Limb (tissue), 2 donors: Measurements from ENCODE around the gene PADI1.

Experiments used
- DNase-seq, 2 donors: peaks; one replicate each; pipeline ENCODE4 v3.0.0-alpha.2; 2016; ENCODE audit errors: extremely low spot score in 2 of 2

PADI1 gene

GRCh38 chr1:17196496-17197185 is 8.3 kb upstream of the PADI1 start:
- no peak for DNase-seq

DNA sequence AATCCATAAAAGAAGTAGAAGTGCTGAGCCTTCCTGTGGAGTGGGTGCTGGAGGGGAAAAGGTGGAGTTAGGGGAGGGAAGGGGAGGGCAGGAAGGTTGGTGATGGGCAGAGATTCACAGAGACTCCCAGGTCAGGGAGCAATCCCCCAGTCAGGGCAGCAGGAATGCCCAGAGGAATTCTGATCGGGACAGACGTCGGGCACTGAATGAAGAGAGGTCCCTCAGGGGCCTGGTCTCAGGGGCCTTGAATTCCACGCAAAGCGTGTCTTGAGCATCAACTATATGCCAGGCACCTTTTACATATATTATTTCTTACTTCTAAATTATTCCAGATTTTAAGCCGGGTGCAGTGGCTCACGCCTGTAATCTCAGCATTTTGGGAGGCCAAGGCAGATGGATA is 7.2 kb upstream of the PADI1 start:
- DNase-seq = no peak

- DNase-seq = peak in 1 of 2 donors; percentile 14
Observed at GRCh38 chr1:17198476-17199258, 6.3 kb upstream of the PADI1 start.

- DNase-seq = no peak
Observed at GRCh38 chr1:17199267-17200044, 5.5 kb upstream of the PADI1 start.

DNA sequence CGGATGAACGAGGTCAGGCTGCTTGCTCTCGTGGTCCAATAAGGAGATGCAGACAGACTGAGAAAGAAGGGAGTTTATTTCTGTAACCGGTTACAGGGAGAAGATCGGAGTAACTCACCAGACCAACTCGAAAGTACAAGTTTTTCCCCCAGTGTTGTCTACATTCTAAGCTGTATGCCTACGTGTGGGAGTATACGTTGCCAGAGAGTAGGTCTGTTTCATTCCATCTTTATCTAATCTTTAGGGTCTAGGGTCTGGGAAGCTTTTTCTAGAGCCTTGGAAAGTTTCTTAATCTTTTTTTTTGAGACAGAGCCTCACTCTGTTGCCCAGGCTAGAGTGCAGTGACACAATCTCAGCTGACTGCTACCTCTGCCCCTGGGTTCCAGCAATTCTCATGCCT is 4.7 kb upstream of the PADI1 start:
- DNase-seq = no peak

- DNase-seq = no peak
Observed at GRCh38 chr1:17200756-17201155, 4.2 kb upstream of the PADI1 start.

DNA sequence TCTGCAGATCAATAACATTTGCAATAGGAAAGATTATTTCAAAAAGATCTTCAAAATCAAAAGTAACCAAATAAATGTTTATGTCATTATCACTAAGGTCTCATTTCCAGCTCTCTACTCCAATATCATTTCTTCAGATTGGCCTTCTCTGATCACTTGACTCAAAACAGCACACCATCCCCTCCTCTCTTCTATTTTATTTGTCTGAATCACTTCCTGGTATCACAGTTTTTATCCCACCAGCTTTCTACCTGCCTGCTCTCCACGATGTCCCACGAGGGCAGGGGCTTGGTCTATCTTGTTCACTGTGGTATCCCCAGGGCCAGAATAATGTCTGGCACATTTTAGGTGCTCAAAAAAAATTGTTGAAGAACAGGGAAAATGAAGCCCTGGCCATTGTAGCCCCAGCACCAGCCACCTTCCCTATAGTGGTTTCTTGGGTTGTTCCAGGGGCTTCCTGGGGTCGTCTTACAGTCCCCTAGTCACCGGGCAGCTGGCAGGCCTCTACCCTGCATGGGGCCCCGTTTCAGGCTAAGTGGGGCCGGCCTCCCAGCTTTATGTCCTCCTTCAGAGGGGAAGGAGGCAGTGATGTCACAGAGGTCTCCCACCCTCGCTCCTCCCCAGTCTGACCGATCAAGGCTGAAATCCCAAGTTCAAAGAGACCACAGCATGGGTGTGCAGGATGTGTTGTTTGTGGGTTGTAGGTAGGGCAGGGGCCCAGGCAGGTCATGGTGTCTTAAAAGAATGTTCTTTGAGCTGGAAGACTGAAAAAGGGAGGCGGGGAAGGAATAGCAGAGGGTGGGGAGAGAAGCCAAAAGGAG is 3.5 kb upstream of the PADI1 start:
- DNase-seq = peak in 1 of 2 donors; percentile 22

GRCh38 chr1:17205652-17206051 is 724 bp downstream of the PADI1 start:
- no peak for DNase-seq

- DNase-seq = no peak
Observed at GRCh38 chr1:17206196-17206595, 1.3 kb downstream of the PADI1 start.

DNA sequence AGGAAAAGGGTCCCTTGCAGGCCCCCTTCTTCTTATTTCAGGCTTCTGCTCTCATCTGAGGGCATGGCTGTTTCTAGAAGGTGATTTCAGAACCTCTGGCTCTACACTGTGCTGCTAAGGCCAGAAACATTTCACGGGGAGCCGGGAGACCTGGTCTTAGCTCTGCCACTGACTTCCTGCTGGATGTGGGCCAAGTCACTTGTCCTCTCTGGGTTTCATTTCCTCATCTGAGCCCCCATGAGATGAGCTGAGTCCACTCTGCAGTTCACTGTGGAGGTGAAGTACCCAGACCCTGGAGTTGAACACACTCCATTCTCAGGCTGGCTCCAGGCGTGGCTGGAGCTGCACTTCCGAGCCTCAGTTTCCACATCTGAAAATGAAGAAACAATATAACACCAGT is 2.1 kb downstream of the PADI1 start:
- DNase-seq = no peak

GRCh38 chr1:17207540-17207939 is 2.6 kb downstream of the PADI1 start:
- no peak for DNase-seq

- no peak for DNase-seq
Observed at GRCh38 chr1:17207966-17208418, 3.1 kb downstream of the PADI1 start.

- DNase-seq = no peak
Observed at GRCh38 chr1:17208546-17208945, 3.6 kb downstream of the PADI1 start.

GRCh38 chr1:17209430-17209829 is 4.5 kb downstream of the PADI1 start:
- DNase-seq = no peak

DNA sequence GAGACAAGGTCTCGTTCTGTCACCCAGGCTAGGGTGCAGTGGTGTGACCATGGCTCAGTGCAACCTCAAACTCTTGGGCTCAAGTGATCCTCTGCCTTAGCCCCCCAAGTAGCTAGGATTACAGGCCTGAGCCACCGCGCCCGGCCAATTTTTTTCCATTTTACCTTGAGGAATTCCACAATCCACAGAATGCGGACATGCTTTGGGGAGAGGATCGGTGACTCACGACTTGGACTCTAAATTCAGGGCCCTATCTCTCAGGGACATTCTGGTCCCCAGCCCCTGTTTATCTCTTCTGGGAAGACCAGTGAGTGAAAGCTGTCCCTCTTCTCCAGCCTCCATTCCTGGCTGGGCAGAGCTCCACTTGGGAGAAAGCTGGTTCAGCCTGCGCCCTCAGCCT is 5.2 kb downstream of the PADI1 start:
- DNase-seq = no peak

DNA sequence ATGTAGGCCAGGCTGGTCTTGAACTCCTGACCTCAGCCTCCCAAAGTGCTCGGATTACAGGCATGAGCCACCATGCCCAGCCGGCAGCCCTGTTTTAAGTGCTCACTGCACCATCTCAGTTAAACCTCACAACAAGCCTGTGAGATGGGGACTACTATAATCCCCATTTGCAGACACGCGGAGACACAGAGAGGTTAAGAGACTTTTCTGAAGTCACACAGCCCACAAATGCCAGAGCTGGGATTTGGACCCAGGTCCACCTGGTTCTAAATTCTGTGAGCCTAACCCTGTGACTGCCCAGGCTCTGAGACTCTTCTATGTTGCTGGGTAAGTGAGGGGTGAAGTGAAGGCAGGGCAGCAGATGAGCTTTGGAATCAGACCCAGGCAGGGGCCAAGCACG is 6.4 kb downstream of the PADI1 start:
- DNase-seq = no peak

DNA sequence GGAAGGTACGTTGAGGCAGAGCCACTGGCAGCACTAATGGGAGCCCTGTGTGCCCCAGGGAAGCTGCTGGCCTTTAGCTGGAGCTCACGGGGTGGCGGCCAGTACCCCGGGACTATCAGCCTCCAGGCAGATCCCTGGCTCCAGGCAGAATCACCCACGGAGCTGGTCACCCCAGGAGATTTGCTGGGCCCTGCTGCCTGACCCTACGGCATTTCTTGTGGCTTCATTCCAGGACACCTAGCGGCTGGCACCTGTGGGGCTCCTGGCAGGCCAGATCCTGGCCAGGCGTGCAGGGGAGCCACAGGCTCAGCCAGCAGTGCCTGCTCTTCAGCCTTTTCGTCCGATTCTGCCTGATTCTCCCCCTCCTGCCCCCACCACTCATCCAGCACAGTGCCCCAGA is 7.1 kb downstream of the PADI1 start:
- no peak for DNase-seq

DNA sequence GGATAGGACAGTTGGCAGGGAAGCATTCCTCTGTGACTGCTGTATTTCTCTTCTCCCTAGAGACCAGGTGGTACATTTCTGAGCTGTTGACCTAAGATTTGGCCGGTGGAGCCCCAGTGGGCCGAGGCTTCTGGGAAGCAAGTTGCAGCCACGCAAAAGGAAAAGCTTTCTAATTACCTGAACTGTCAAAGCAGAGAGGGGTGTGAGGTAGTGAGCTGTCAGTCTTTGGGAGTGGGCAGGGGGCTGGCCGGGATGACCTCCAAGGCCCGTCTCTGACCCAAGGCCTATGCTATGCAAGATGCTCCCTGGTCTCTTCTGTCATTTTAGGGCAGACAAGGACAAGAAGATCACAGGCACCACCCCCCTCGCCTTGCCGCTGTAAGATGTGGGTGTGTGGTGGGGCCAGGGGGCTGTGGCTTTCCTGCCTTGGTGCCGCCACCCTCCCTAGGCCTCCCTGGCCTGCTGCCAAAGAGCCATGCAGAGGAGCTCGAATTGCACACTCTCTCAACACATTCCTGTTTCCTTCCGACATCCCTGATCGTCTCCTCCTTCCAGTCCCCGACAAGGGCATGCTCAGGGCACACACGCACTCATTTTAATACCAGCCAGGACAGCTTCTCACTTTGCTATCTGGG is 7.7 kb downstream of the PADI1 start:
- peak; percentile 61 to 89 for DNase-seq

DNA sequence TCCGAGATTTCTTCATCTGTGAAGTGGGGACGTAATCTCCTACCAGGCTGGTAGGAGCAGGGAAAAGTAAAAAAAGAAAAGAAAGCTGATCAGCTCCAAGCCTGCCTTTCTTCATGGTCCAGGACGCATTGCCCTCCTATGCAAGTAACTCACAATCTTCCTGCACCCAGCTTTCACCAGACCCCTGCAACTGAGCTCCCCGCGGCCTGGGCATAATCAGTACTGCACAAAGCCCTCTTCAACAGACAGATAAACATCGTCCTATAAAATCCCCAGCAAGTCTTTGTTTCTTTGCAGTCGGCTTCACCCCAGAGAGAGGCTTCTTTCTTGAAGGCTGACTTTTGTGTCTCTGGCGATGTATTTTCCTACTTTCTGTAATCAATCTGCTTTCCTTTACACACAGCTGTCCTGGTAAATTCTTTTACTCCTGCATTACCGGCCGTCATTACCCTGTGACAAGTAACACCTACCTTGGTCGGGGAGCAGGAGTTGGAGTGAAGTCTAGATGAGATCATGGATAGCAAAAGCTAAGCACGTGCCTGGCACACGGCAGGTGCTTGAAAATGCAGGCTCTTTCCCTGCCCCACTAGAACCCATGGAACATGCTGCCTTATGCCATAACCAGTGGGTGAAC is 8.3 kb downstream of the PADI1 start:
- no peak for DNase-seq

GRCh38 chr1:17213782-17214148 is 8.8 kb downstream of the PADI1 start:
- no peak for DNase-seq
